SK-N-SH (cell line): ENCODE data around the gene CHRM1. TPM values are rescaled to one million over a fixed set of nuclear protein-coding genes. Genes with fewer than 3 reads are reported as not detected.

Experiments used
- CTCF ChIA-PET: fragments of 300-600, 350-600 bp; formaldehyde crosslinking; extraction: SDS; loops from one replicate; lab custom pipeline; 2021; lab: Yijun Ruan, JAX
- POLR2A ChIA-PET: fragments of 350-600 bp; sonication (Branson Sonifier 250); formaldehyde crosslinking; extraction: SDS; loops from one replicate; lab custom pipeline; 2020; ENCODE audit warnings: antibody characterized with exemption, inconsistent platforms; lab: Yijun Ruan, JAX
- DNase-seq: peaks from one replicate; pipeline ENCODE4 v3.0.0; 2012
- H2AFZ ChIP-seq: fragments of 200-600 bp; sonication (generic); 2 replicates; pipeline ENCODE4 v1.8.1; 2016; ENCODE audit warnings: antibody characterized with exemption, mild to moderate bottlenecking, low read depth
- H3F3A ChIP-seq: fragments of 200-600 bp; sonication (generic); replicated peaks from 2 replicates; pipeline ENCODE3; 2016; ENCODE audit warnings: antibody characterized with exemption, mild to moderate bottlenecking; ENCODE audit not compliant: insufficient read depth
- H3K27ac ChIP-seq, 2 experiments: fragments of 200-500 bp in 1 of 2; fragments of 200-600 bp in 1 of 2; sonication (Bioruptor generic) in 1 of 2; sonication (generic), shearing (Covaris generic) in 1 of 2; 2 replicates each; pipeline versions ENCODE4 v1.5.1 to v1.6.1; 2014 to 2016; ENCODE audit warnings: low read depth in 2 of 2, inconsistent platforms in 1 of 2, low read length in 1 of 2, mild to moderate bottlenecking in 1 of 2, mixed read lengths in 1 of 2
- H3K27me3 ChIP-seq: fragments of 200-600 bp; sonication (generic), shearing (Covaris generic); 2 replicates; pipeline ENCODE4 v1.6.1; 2016; ENCODE audit warnings: mixed run types; ENCODE audit not compliant: insufficient read depth
- H3K36me3 ChIP-seq, 2 experiments: fragments of 200-500 bp in 1 of 2; fragments of 200-600 bp in 1 of 2; sonication (Bioruptor generic) in 1 of 2; sonication (generic) in 1 of 2; replicated peaks in 1 of 2; 2 replicates each; pipeline versions ENCODE3 to v1.5.1; 2014 to 2016; ENCODE audit warnings: low read length in 1 of 2, mild to moderate bottlenecking in 1 of 2; ENCODE audit not compliant: insufficient read depth in 2 of 2, control insufficient read depth in 1 of 2
- H3K4me1 ChIP-seq, 2 experiments: fragments of 200-500 bp in 1 of 2; fragments of 200-600 bp in 1 of 2; sonication (Bioruptor generic) in 1 of 2; sonication (generic), shearing (Covaris generic) in 1 of 2; 2 replicates each; pipeline versions ENCODE4 v1.5.1 to v1.6.1; 2014 to 2016; ENCODE audit warnings: low read depth in 1 of 2, low read length in 1 of 2, mixed run types in 1 of 2; ENCODE audit not compliant: insufficient read depth in 2 of 2, control insufficient read depth in 1 of 2
- H3K4me2 ChIP-seq: fragments of 200-600 bp; sonication (generic), shearing (Covaris generic); 2 replicates; pipeline ENCODE4 v1.6.1; 2017; ENCODE audit warnings: mixed run types
- H3K4me3 ChIP-seq, 2 experiments: fragments of 200-500 bp in 1 of 2; fragments of 200-600 bp in 1 of 2; sonication (Bioruptor generic) in 1 of 2; sonication (generic), shearing (Covaris generic) in 1 of 2; 2 replicates each; pipeline versions ENCODE4 v1.5.1 to v1.8.1; 2014 to 2016; ENCODE audit warnings: low read depth in 2 of 2, inconsistent platforms in 1 of 2, low read length in 1 of 2, mild to moderate bottlenecking in 1 of 2, mixed read lengths in 1 of 2, moderate library complexity in 1 of 2
- H3K79me2 ChIP-seq: fragments of 200-600 bp; sonication (generic); 2 replicates; pipeline ENCODE4 v1.8.1; 2017; ENCODE audit warnings: mild to moderate bottlenecking; ENCODE audit not compliant: insufficient read depth
- H3K9ac ChIP-seq: fragments of 200-600 bp; sonication (generic); 2 replicates; pipeline ENCODE4 v1.6.1; 2017; ENCODE audit warnings: mixed run types
- H3K9me2 ChIP-seq: fragments of 200-600 bp; sonication (generic); 2 replicates; pipeline ENCODE4 v1.6.1; 2017; ENCODE audit warnings: mixed run types
- H3K9me3 ChIP-seq: fragments of 200-600 bp; sonication (generic); 2 replicates; pipeline ENCODE4 v1.6.1; 2017; ENCODE audit warnings: mixed run types, mild to moderate bottlenecking, moderate library complexity
- H4K20me1 ChIP-seq: fragments of 200-600 bp; sonication (generic); 2 replicates; pipeline ENCODE4 v1.6.1; 2017; ENCODE audit warnings: mild to moderate bottlenecking, mixed run types; ENCODE audit not compliant: insufficient read depth
- CHD2 ChIP-seq: fragments of 150-350 bp; IDR thresholded peaks from 2 replicates; pipeline ENCODE4 v1.6.1; 2018; ENCODE audit warnings: low read length; ENCODE audit not compliant: partially characterized antibody
- CTCF ChIP-seq: fragments of 200-600 bp; sonication (generic); IDR thresholded peaks from 2 replicates; pipeline ENCODE4 v1.6.1; 2017; ENCODE audit warnings: antibody characterized with exemption, mild to moderate bottlenecking, moderate library complexity
- ELF1 ChIP-seq: IDR thresholded peaks from 2 replicates; pipeline ENCODE4 v1.4.0; 2012
- EP300 ChIP-seq, 2 experiments: IDR thresholded peaks; 2 replicates each; pipeline versions ENCODE4 v1.4.0 to v1.6.1; 2012; ENCODE audit warnings: borderline replicate concordance in 1 of 2, low read depth in 1 of 2, low read length in 1 of 2
- EZH2phosphoT487 ChIP-seq: fragments of 200-600 bp; sonication (generic); IDR thresholded peaks from 2 replicates; pipeline ENCODE4 v1.6.1; 2017; ENCODE audit warnings: low read depth, mixed run types, mild to moderate bottlenecking, antibody characterized with exemption, moderate library complexity, borderline replicate concordance
- FOSL2 ChIP-seq: IDR thresholded peaks from 2 replicates; pipeline ENCODE4 v1.4.0; 2012; ENCODE audit warnings: low read depth, mild to moderate bottlenecking, moderate library complexity, borderline replicate concordance
- FOXJ3 ChIP-seq: sonication (generic); formaldehyde crosslinking; IDR thresholded peaks from 2 replicates; pipeline ENCODE4 v1.5.1; 2020; ENCODE audit warnings: mild to moderate bottlenecking, missing genetic modification reagents
- FOXM1 ChIP-seq: IDR thresholded peaks from 2 replicates; pipeline ENCODE4 v1.4.0; 2012; ENCODE audit warnings: low read depth, mild to moderate bottlenecking
- GATA2 ChIP-seq: sonication (generic); formaldehyde crosslinking; IDR thresholded peaks from 2 replicates; pipeline ENCODE4 v1.5.0; 2020; ENCODE audit warnings: mild to moderate bottlenecking, missing genetic modification reagents
- MAX ChIP-seq: IDR thresholded peaks from 2 replicates; pipeline ENCODE4 v1.4.0; 2012; ENCODE audit warnings: low read depth
- MEF2A ChIP-seq: IDR thresholded peaks from 2 replicates; pipeline ENCODE4 v1.4.0; 2012; ENCODE audit warnings: low read depth, borderline replicate concordance
- MXI1 ChIP-seq: IDR thresholded peaks from 2 replicates; pipeline ENCODE4 v1.6.1; 2012; ENCODE audit warnings: mild to moderate bottlenecking, low read depth, low read length, improper control_type of control experiment
- NRF1 ChIP-seq: IDR thresholded peaks from 2 replicates; pipeline ENCODE4 v1.6.1; 2012; ENCODE audit warnings: low read depth, mild to moderate bottlenecking, low read length
- POLR2AphosphoS5 ChIP-seq: IDR thresholded peaks from 2 replicates; pipeline ENCODE4 v1.6.1; 2012; ENCODE audit warnings: low read depth, low read length
- REST ChIP-seq: IDR thresholded peaks from 2 replicates; pipeline ENCODE4 v1.6.1; 2012; ENCODE audit warnings: mild to moderate bottlenecking, low read depth, low read length, moderate library complexity
- RFX5 ChIP-seq: IDR thresholded peaks from 2 replicates; pipeline ENCODE4 v1.6.1; 2012; ENCODE audit warnings: mild to moderate bottlenecking, improper control_type of control experiment, low read length
- TAF1 ChIP-seq: IDR thresholded peaks from 2 replicates; pipeline ENCODE4 v1.6.1; 2012; ENCODE audit warnings: low read depth, mild to moderate bottlenecking, low read length, moderate library complexity, borderline replicate concordance
- TCF12 ChIP-seq: IDR thresholded peaks from 2 replicates; pipeline ENCODE4 v1.4.0; 2012
- USF1 ChIP-seq: IDR thresholded peaks from 2 replicates; pipeline ENCODE4 v1.4.0; 2012; ENCODE audit warnings: low read depth, borderline replicate concordance
- YY1 ChIP-seq: IDR thresholded peaks from 2 replicates; pipeline ENCODE4 v1.4.0; 2012; ENCODE audit warnings: low read depth, mild to moderate bottlenecking
- polyA plus RNA-seq, 3 experiments: library from polyadenylated mRNA; depleted of rRNA; stranded (reverse); fragments of >200 nt; gene quantifications; 2 replicates each; pipeline ENCODE4 v1.2.3, GENCODE V29; 2012

The CHRM1 gene
- polyA plus RNA-seq, 1 of the 3 experiments (the other 2 are of a cell fraction) = not detected

GRCh38 chr11:62898027-62898426 is 23.1 kb downstream of the CHRM1 start:
- Histone ChIP-seq H3K9me2 (no peaks in the 10 kb centered on the region), H3K4me3 (no peak overlapping the region), H3K9ac (no peak overlapping the region), H3K9me3 (no peaks in the 10 kb centered on the region), H3K27me3 (0 out of 2 replicates have a peak, but pooled peaks cover 5% of the 10 kb centered on the region), H3K27ac (no peak overlapping the region), H3F3A (no peaks in the 10 kb centered on the region), H2AFZ (no peak overlapping the region), H4K20me1 (no peaks in the 10 kb centered on the region), H3K4me2 (no peak overlapping the region), H3K36me3 (no peaks in the 10 kb centered on the region), H3K79me2 (no peaks in the 10 kb centered on the region), H3K4me1 (no peaks in the 10 kb centered on the region)
- CTCF ChIA-PET = interaction anchor here (0.5 to 27.5 kb wide), 11 partner anchors 8 to 335 kb away, joined by 3 to 751 read pairs (median 4); partner anchors contain the start of gene SLC3A2
- POLR2A ChIA-PET = no interaction called here
- TF ChIP-seq NRF1 = no peak
- no peak for TF ChIP-seq POLR2AphosphoS5
- TF ChIP-seq FOSL2 = no peak
- no peak for TF ChIP-seq FOXM1
- no peak for TF ChIP-seq ELF1
- TF ChIP-seq RFX5 = no peak
- TF ChIP-seq MAX = no peak
- no peak for TF ChIP-seq MXI1
- no peak for TF ChIP-seq TCF12
- no peak for TF ChIP-seq EZH2phosphoT487
- TF ChIP-seq MEF2A = no peak
- no peak for TF ChIP-seq USF1
- TF ChIP-seq YY1 = no peak
- no peak for TF ChIP-seq REST
- no peak for TF ChIP-seq GATA2 (CRISPR knock-in tag)
- TF ChIP-seq TAF1 = no peak
- no peak for TF ChIP-seq CTCF
- no peak for TF ChIP-seq CHD2
- TF ChIP-seq EP300 (IDR thresholded peaks at IDR 0.05; ENCODE audit: borderline replicate concordance in 1 of 2, low read depth in 1 of 2, low read length in 1 of 2) = no peak
- no peak for TF ChIP-seq FOXJ3 (CRISPR knock-in tag)
- DNase-seq = no peak
